ENCODE measurements around the gene GTPBP3.
A peak's percentile ranks its signal among the peaks of the same experiment; 100 is the strongest.

Gene GTPBP3

GRCh38 chr19:17296273-17296672, 41.1 kb upstream of the GTPBP3 start:
- CTCF ChIA-PET = interaction anchor here (0.6 to 0.7 kb wide), 4 partner anchors 36 to 407 kb away, joined by 3 to 8 read pairs (median 4); no protein-coding TSS in a partner anchor
- DNase-seq (ENCODE audit: low spot score) = peak; percentile 72
- peak overlapping the region; percentile 91 for H3K27ac ChIP-seq

GRCh38 chr19:17296976-17297375, 40.4 kb upstream of the GTPBP3 start:
- CTCF ChIA-PET = interaction anchor here (0.7 to 1.2 kb wide), 3 partner anchors 14 to 88 kb away, joined by 3 read pairs; no protein-coding TSS in a partner anchor
- POLR2A ChIA-PET (ENCODE audit: low non-redundant PET) = no interaction called here
- peak overlapping the region; percentile 91 for H3K27ac ChIP-seq
- TF ChIP-seq CTCF (conservative IDR thresholded peaks at IDR 0.05; ENCODE audit: low read depth) = no peak
- DNase-seq (ENCODE audit: low spot score) = no peak

More at GRCh38 chr19:17296273-17296672, 41.1 kb upstream of the GTPBP3 start:
- TF ChIP-seq CTCF (conservative IDR thresholded peaks at IDR 0.05; ENCODE audit: low read depth) = 0 out of 2 replicates have a peak, but pooled peaks have one; percentile 25
- POLR2A ChIA-PET (ENCODE audit: low non-redundant PET) = no interaction called here

GRCh38 chr19:17300992-17301619, 36.2 kb upstream of the GTPBP3 start:
- no peak for DNase-seq (ENCODE audit: low spot score)
- ChIA-PET CTCF (no interaction called here), POLR2A (ENCODE audit: low non-redundant PET) (interaction anchor here (0.6 kb wide), 1 partner anchor 94 kb away, joined by 5 read pairs; no protein-coding TSS in a partner anchor)
- TF ChIP-seq CTCF (conservative IDR thresholded peaks at IDR 0.05; ENCODE audit: low read depth) = no peak
- H3K27ac ChIP-seq = peak overlapping the region; percentile 98

- no peak for TF ChIP-seq CTCF (conservative IDR thresholded peaks at IDR 0.05; ENCODE audit: low read depth)
- ChIA-PET POLR2A (ENCODE audit: low non-redundant PET) (interaction anchor here (0.5 kb wide), 1 partner anchor 85 kb away, joined by 3 read pairs; no protein-coding TSS in a partner anchor), CTCF (interaction anchor here (1.0 kb wide), 1 partner anchor 31 kb away, joined by 4 read pairs; no protein-coding TSS in a partner anchor)
- no peak for DNase-seq (ENCODE audit: low spot score)
- peak overlapping the region; percentile 98 for H3K27ac ChIP-seq
Measured at GRCh38 chr19:17302391-17303166, 34.8 kb upstream of the GTPBP3 start.

GRCh38 chr19:17303167-17303939, 34.0 kb upstream of the GTPBP3 start, which contains the start of gene ABHD8:
ABHD8 (minus strand) TSS chr19:17303425; CDS start chr19:17301616, 1,809 bp downstream.
- DNase-seq (ENCODE audit: low spot score) = peak; percentile 96
- H3K27ac ChIP-seq = peak within 1 kb of the TSS; percentile 98
- ChIA-PET CTCF (interaction anchor here (0.6 to 1.3 kb wide), 4 partner anchors 10 to 856 kb away, joined by 3 to 5 read pairs (median 4); partner anchors contain the start of gene TMEM38A), POLR2A (ENCODE audit: low non-redundant PET) (interaction anchor here (0.6 kb wide), 1 partner anchor 632 kb away, joined by 3 read pairs; no protein-coding TSS in a partner anchor)
- peak; percentile 74 for TF ChIP-seq CTCF (conservative IDR thresholded peaks at IDR 0.05; ENCODE audit: low read depth)
